Panc1 (cell line): Measurements from ENCODE around the gene KLHDC8A. TPM values are rescaled to one million over a fixed set of nuclear protein-coding genes. Genes with fewer than 3 reads are reported as not detected.

Source experiments
- ATAC-seq: fragments of 200-7000 bp; cut with Tn5 transposase; 2 replicates; pipeline ENCODE4 v1.9.1; 2020; ENCODE audit warnings: mild to moderate bottlenecking, moderate library complexity
- BruUV-seq: library from RNA; stranded (reverse); fragments of 400-500 nt; replicated peaks from 2 replicates; lab custom pipeline; 2021; lab: Mats Ljungman, UMichigan
- CTCF ChIA-PET: fragments of 300-600 bp; sonication (Branson Sonifier 250); formaldehyde crosslinking; loops from one replicate; lab custom pipeline; 2022; ENCODE audit warnings: antibody characterized with exemption; lab: Charles Lee
- POLR2A ChIA-PET: fragments of 300-600 bp; sonication (Branson Sonifier 250); formaldehyde crosslinking; loops from one replicate; lab custom pipeline; 2022; ENCODE audit warnings: antibody characterized with exemption; lab: Charles Lee
- DNase-seq: peaks from one replicate; pipeline ENCODE4 v3.0.0-alpha.2; 2010; ENCODE audit warnings: low read depth, low spot score
- H3K27ac ChIP-seq: 2 replicates; pipeline ENCODE4 v1.5.1; 2011; ENCODE audit warnings: mild to moderate bottlenecking, low read length, inconsistent platforms
- H3K27me3 ChIP-seq: fragments of 200-500 bp; sonication (Bioruptor generic); 2 replicates; pipeline ENCODE4 v1.6.0; 2014; ENCODE audit warnings: low read length, inconsistent platforms; ENCODE audit not compliant: control insufficient read depth, insufficient read depth
- H3K36me3 ChIP-seq: fragments of 200-500 bp; sonication (Bioruptor generic); 2 replicates; pipeline ENCODE4 v1.5.1; 2014; ENCODE audit warnings: inconsistent platforms, mild to moderate bottlenecking, low read length, moderate library complexity; ENCODE audit not compliant: control insufficient read depth, insufficient read depth
- H3K4me1 ChIP-seq: 2 replicates; pipeline ENCODE4 v1.5.1; 2011; ENCODE audit warnings: inconsistent platforms, mild to moderate bottlenecking, low read length, moderate library complexity; ENCODE audit not compliant: control insufficient read depth, insufficient read depth
- H3K4me3 ChIP-seq, 2 experiments: 2 replicates each; pipeline ENCODE4 v1.5.1; 2011 to 2012; ENCODE audit warnings: low read depth in 2 of 2, low read length in 2 of 2, mild to moderate bottlenecking in 2 of 2, inconsistent platforms in 1 of 2, moderate library complexity in 1 of 2
- H3K9me3 ChIP-seq: fragments of 200-500 bp; sonication (Bioruptor generic); 2 replicates; pipeline ENCODE4 v1.5.1; 2014; ENCODE audit warnings: low read depth, mild to moderate bottlenecking, inconsistent platforms, low read length, moderate library complexity; ENCODE audit not compliant: control insufficient read depth, insufficient read depth
- CTCF ChIP-seq: fragments of 450-650 bp; IDR thresholded peaks from 2 replicates; pipeline ENCODE4 v1.5.1; 2017; ENCODE audit warnings: mild to moderate bottlenecking
- POLR2AphosphoS5 ChIP-seq: IDR thresholded peaks from 2 replicates; pipeline ENCODE4 v1.6.1; 2012; ENCODE audit warnings: mild to moderate bottlenecking, low read depth, low read length, moderate library complexity
- REST ChIP-seq, 2 experiments: IDR thresholded peaks; 2 replicates each; pipeline ENCODE4 v1.6.1; 2011 to 2012; ENCODE audit warnings: low read depth in 2 of 2, control low read depth in 1 of 2, low read length in 1 of 2, mild to moderate bottlenecking in 1 of 2, moderate library complexity in 1 of 2; ENCODE audit not compliant: insufficient read depth in 1 of 2
- SIN3A ChIP-seq: IDR thresholded peaks from 2 replicates; pipeline ENCODE4 v1.6.1; 2012; ENCODE audit warnings: low read depth, mild to moderate bottlenecking, low read length, moderate library complexity, borderline replicate concordance; ENCODE audit not compliant: insufficient read depth
- TCF7L2 ChIP-seq: IDR thresholded peaks from 2 replicates; pipeline ENCODE4 v1.6.1; 2011; ENCODE audit warnings: mild to moderate bottlenecking, low read depth, low read length, inconsistent platforms
- in situ Hi-C: cut with HindIII; loops from 2 replicates; pipeline ENCODE4 v1.10.0; 2016; ENCODE audit warnings: low sequenced_read_pairs, low pct_unique_long_range_greater_than_20kb
- intact Hi-C: fragments of 100-400 bp; cut with micrococcal nuclease; formaldehyde crosslinking; loops from one replicate; pipeline ENCODE4 v1.10.0; 2022; ENCODE audit not compliant: unreplicated experiment
- total RNA-seq: library from RNA; stranded (reverse); gene quantifications from one replicate; pipeline ENCODE4 v1.2.1, GENCODE V29; 2021; ENCODE audit not compliant: unreplicated experiment

The KLHDC8A gene
- total RNA-seq, 1 experiment from 2014 or later = 0.31 TPM

GRCh38 chr1:205380882-205381281, 24.2 kb upstream of the KLHDC8A start:
- H3K9me3 ChIP-seq = no peaks in the 10 kb centered on the region
- H3K4me3 ChIP-seq = no peak overlapping the region
- no peak for TF ChIP-seq POLR2AphosphoS5
- TF ChIP-seq TCF7L2 = no peak
- TF ChIP-seq SIN3A = no peak
- TF ChIP-seq CTCF = no peak
- no peak for TF ChIP-seq REST (IDR thresholded peaks at IDR 0.05; ENCODE audit: insufficient read depth in 1 of 2, low read depth in 2 of 2, low read length in 1 of 2)
- no TSS peak for BruUV-seq
- no peaks in the 10 kb centered on the region for H3K36me3 ChIP-seq
- ChIA-PET POLR2A (no interaction called here), CTCF (interaction anchor here (0.7 to 1.0 kb wide), 3 partner anchors 15 to 208 kb away, joined by 3 to 4 read pairs (median 3); no protein-coding TSS in a partner anchor)
- no peaks in the 10 kb centered on the region for H3K27me3 ChIP-seq
- DNase-seq (no peak), ATAC-seq (no peak)
- intact Hi-C loops (no loop called here), in situ Hi-C loops (no loop called here)
- no peaks in the 10 kb centered on the region for H3K4me1 ChIP-seq
- no peak overlapping the region for H3K27ac ChIP-seq

- H3K9me3 ChIP-seq = no peaks in the 10 kb centered on the region
- no peak overlapping the region for H3K4me3 ChIP-seq
- H3K27ac ChIP-seq = no peak overlapping the region
- DNase-seq (no peak), ATAC-seq (no peak)
- ChIA-PET POLR2A (no interaction called here), CTCF (no interaction called here)
- TF ChIP-seq TCF7L2 (no peak), REST (IDR thresholded peaks at IDR 0.05; ENCODE audit: insufficient read depth in 1 of 2, low read depth in 2 of 2, low read length in 1 of 2) (no peak), POLR2AphosphoS5 (no peak), CTCF (no peak), SIN3A (no peak)
- intact Hi-C loops (no loop called here), in situ Hi-C loops (no loop called here)
- no peaks in the 10 kb centered on the region for H3K36me3 ChIP-seq
- no TSS peak for BruUV-seq
- no peaks in the 10 kb centered on the region for H3K4me1 ChIP-seq
- H3K27me3 ChIP-seq = no peaks in the 10 kb centered on the region
Observed at GRCh38 chr1:205379056-205379455, 22.3 kb upstream of the KLHDC8A start.
